WERI-Rb-1 (cell line): ENCODE data around the gene BEST1.
A peak's percentile ranks its signal among the peaks of the same experiment; 100 is the strongest.

Experiments used
- DNase-seq: peaks from one replicate; pipeline ENCODE4 v3.0.0-alpha.2; 2020
- H3K27ac ChIP-seq: fragments of 250-450 bp; sonication (Bioruptor Pico); 2 replicates; pipeline ENCODE4 v1.5.1; 2020; ENCODE audit warnings: mild to moderate bottlenecking, moderate library complexity
- H3K27me3 ChIP-seq: fragments of 250-450 bp; sonication (Bioruptor Pico); 2 replicates; pipeline ENCODE4 v1.5.1; 2021; ENCODE audit warnings: mild to moderate bottlenecking, low read depth, moderate library complexity; ENCODE audit not compliant: insufficient read depth, severe bottlenecking
- H3K36me3 ChIP-seq: fragments of 250-450 bp; sonication (Bioruptor Pico); 2 replicates; pipeline ENCODE4 v1.5.1; 2020; ENCODE audit warnings: mild to moderate bottlenecking, moderate library complexity
- H3K4me3 ChIP-seq: 2 replicates; pipeline ENCODE4 v1.5.1; 2011; ENCODE audit warnings: low read depth, mild to moderate bottlenecking, control low read depth, low read length
- H3K9me3 ChIP-seq: fragments of 250-450 bp; sonication (Bioruptor Pico); 2 replicates; pipeline ENCODE4 v1.5.1; 2021; ENCODE audit warnings: mild to moderate bottlenecking, moderate library complexity; ENCODE audit not compliant: severe bottlenecking
- CTCF ChIP-seq: IDR thresholded peaks from 2 replicates; pipeline ENCODE4 v1.5.1; 2011; ENCODE audit warnings: low read depth, mild to moderate bottlenecking, control low read depth, inconsistent platforms, low read length

Gene BEST1

DNA sequence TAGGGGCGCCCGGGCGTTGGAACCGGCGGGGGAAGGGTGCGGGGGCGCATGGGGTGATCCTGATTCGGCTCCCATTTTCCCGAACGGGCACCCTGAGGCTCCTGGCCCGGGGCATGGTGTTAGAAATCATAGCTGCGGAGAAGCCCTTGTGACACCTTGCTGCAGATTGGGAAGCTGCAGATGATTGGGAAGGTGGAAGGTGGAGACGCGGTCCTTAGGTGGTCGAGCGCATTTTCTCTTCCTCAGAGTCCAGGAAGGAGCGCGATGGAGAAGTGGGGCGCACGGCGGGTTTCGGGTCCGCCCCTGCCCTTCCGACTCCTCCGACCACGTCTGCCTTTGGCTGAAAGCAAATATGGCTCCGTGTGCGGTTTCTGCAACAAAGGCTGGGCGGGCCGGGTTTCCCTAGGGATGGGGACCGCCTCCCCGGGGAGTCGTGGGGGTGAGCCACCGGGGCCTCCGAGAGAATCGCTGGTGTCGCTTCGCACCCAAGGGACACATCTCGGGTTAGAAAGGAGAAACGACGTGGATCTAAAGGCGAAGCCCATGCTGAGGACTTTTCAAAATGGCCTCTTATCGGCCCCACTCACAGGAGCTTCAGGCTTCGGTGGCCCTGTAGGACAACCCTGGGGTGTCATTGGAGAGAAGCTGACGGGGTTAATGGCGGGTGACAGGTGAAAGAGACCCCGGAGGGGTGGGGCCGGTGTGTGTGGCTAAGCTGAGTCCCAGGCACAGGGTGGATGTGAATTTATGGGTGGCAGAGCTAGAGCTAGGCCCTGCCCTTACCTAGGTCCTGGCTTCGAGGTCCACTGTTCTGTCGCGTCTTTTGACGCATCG is 18.0 kb downstream of the BEST1 start:
- Histone ChIP-seq H3K36me3 (peaks cover 38% of the 10 kb centered on the region), H3K27ac (peak overlapping the region; percentile 98), H3K27me3 (no peaks in the 10 kb centered on the region), H3K9me3 (no peaks in the 10 kb centered on the region), H3K4me3 (peak overlapping the region; percentile 78)
- no peak for TF ChIP-seq CTCF
- peak; percentile 48 for DNase-seq

GRCh38 chr11:61968758-61969390 is 18.7 kb downstream of the BEST1 start:
- Histone ChIP-seq H3K9me3 (no peaks in the 10 kb centered on the region), H3K27ac (no peak overlapping the region; the same call in 1 of the 2 replicates), H3K36me3 (peaks cover 31% of the 10 kb centered on the region), H3K4me3 (peak overlapping the region; percentile 78), H3K27me3 (no peaks in the 10 kb centered on the region)
- no peak for TF ChIP-seq CTCF
- no peak for DNase-seq

DNA sequence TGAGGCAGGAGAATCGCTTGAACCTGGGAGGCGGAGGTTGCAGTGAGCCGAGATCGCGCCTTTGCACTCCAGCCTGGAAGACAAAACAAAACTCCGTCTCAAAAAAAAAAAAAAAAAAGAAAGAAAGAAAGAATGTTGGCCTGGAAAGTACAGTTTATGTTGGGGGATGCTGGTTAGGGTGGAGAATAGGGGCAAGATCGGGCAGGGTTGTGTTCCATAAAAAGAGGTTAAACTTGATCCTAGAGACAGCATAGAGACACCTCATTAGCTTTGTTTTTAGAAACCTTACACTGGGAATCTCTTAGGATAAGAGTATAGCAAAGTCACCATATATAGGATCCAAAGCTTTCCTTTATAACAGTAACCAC is 19.2 kb downstream of the BEST1 start:
- H3K27me3 ChIP-seq: no peaks in the 10 kb centered on the region
- no peak for DNase-seq
- H3K27ac ChIP-seq: no peak overlapping the region

GRCh38 chr11:61969838-61970662 is 19.9 kb downstream of the BEST1 start:
- peaks cover 19% of the 10 kb centered on the region for H3K36me3 ChIP-seq
- no peaks in the 10 kb centered on the region for H3K27me3 ChIP-seq
- TF ChIP-seq CTCF: no peak
- no peak overlapping the region for H3K27ac ChIP-seq
- H3K4me3 ChIP-seq: no peak overlapping the region
- DNase-seq: no peak
- H3K9me3 ChIP-seq: no peaks in the 10 kb centered on the region

More for the DNA sequence above, 19.2 kb downstream of the BEST1 start:
- Histone ChIP-seq H3K9me3 (no peaks in the 10 kb centered on the region), H3K36me3 (peaks cover 26% of the 10 kb centered on the region), H3K4me3 (no peak overlapping the region)
- TF ChIP-seq CTCF: no peak

DNA sequence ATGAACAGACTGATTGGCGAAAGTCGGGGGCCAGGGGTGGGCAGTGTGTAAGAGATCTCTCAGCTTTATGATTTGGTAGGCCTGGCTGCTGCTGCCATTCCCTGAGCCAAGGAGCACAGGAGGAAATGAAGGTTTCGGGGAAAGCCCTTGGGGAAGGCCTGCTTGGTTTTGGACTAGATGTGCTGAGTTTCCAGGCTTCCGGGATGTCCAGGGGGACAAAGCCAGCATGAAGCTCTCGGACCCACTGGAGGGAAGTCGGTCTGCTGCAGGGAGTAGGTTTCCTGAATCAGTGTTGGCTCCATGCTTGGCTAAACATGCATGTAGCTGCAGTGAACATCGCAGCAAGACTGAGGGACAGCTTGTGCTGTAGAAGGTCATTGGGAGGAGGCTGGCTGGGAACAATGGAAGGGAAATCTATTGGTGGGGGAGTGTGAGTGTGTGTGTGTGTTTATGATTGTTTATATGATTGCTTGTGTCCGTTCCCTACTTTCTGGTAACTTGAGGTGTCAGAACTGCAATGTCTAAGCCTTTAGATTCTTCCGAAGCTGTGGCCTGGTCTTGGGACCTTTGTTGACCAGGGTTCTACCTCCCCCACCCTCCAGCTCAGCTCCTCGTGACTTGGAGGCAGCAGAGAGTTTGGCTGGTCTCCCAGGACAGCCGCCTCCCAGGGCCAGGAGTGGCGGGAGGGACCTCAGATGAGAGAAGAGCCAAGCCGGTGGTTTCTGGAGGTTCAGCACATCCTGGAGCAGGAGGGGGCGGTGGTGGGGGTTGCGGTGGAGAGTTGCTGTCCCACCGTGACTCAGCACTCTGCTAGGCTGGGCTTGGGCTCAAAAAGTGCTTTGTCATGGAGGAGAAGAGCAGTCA is 21.3 kb downstream of the BEST1 start:
- TF ChIP-seq CTCF: no peak
- no peaks in the 10 kb centered on the region for H3K27me3 ChIP-seq
- peak; percentile 38 for DNase-seq
- no peak overlapping the region for H3K4me3 ChIP-seq
- H3K9me3 ChIP-seq: no peaks in the 10 kb centered on the region
- H3K36me3 ChIP-seq: peaks cover 4% of the 10 kb centered on the region
- no peak overlapping the region for H3K27ac ChIP-seq
